Mesodermal cell (in vitro differentiated cells): ENCODE results near the gene ZFP1.

ENCODE experiments used
- H3K27ac ChIP-seq: 2 replicates; pipeline ENCODE4 v1.7.0; 2013; ENCODE audit warnings: mild to moderate bottlenecking, low read depth, low read length, moderate library complexity; ENCODE audit not compliant: severe bottlenecking
- H3K36me3 ChIP-seq: 2 replicates; pipeline ENCODE4 v1.7.1; 2013; ENCODE audit warnings: mild to moderate bottlenecking, low read length, moderate library complexity; ENCODE audit not compliant: control insufficient read depth, insufficient read depth
- H3K4me1 ChIP-seq: one replicate; pipeline ENCODE4 v1.7.1; 2013; ENCODE audit warnings: mild to moderate bottlenecking, low read length; ENCODE audit not compliant: insufficient read depth, control insufficient read depth, poor library complexity, severe bottlenecking
- H3K4me3 ChIP-seq: 2 replicates; pipeline ENCODE4 v1.7.0; 2013; ENCODE audit warnings: low read length, control low read depth, mild to moderate bottlenecking; ENCODE audit not compliant: insufficient read depth, poor library complexity, severe bottlenecking; ENCODE audit errors: extremely low read depth
- H3K9me3 ChIP-seq: 2 replicates; pipeline ENCODE4 v1.7.1; 2013; ENCODE audit warnings: mild to moderate bottlenecking, low read length, moderate library complexity; ENCODE audit not compliant: control insufficient read depth
- WGBS, 2 experiments: methylation state at CpG; one replicate each; pipeline ENCODE4 v1.1.5; 2013; ENCODE audit warnings: missing lambda C conversion rate in 2 of 2; ENCODE audit not compliant: insufficient coverage in 2 of 2; 5-methylcytosine and 5-hydroxymethylcytosine counted together

The ZFP1 gene

DNA sequence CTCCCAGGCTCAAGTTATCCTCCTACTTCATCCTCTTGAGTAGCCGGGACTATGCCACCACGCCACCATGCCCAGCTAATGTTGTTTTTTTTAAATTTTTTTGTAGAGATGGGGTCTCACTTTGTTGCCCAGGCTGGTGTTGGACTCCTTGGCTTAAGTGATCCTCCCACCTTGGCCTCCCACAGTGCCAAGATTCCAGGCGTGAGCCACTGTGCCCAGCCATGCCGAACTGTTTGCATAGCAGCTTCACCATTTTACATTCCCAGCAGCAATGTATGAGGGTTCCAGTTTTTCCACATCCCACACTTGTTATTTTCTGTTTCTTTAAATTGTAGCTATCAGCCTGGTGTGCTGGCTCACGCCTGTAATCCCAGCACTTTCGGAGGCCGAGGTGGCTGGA, 68.3 kb downstream of the ZFP1 start:
- H3K36me3 ChIP-seq = no peaks in the 10 kb centered on the region
- H3K9me3 ChIP-seq = no peaks in the 10 kb centered on the region
- WGBS, 2 experiments = 100% methylated on average over 3 of the region's 7 CpGs; no CpG with 5 or more reads in 1 of the 2 experiments
- H3K4me3 ChIP-seq = no peak overlapping the region
- H3K27ac ChIP-seq = no peak overlapping the region
- H3K4me1 ChIP-seq = no peaks in the 10 kb centered on the region

DNA sequence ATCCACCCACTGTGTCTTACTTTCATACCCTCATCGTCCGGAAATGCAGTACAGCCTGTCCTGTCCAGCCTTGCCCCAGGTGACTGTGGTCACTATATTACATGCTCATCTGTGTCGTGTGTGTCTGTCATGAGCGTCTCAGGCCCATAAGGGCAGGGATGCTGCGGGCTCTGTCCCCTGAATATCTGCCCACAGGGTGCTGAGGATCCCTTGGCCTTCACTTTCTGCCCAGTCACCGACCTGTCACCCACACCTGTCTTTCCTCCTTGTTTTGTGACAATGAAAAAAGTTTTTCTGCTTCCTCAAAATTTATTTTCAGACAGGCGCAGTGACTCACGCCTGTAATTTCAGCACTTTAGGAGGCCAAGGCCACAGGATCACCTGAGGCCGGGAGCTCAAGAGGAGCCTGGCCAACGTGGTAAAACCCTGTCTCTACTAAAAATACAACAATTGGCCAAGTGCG, 69.1 kb downstream of the ZFP1 start:
- no peak overlapping the region for H3K27ac ChIP-seq
- 88 to 96% methylated on average over 11 of the region's 11 CpGs for WGBS, 2 experiments
- H3K9me3 ChIP-seq = no peaks in the 10 kb centered on the region
- no peaks in the 10 kb centered on the region for H3K36me3 ChIP-seq
- H3K4me1 ChIP-seq = no peaks in the 10 kb centered on the region
- no peak overlapping the region for H3K4me3 ChIP-seq

DNA sequence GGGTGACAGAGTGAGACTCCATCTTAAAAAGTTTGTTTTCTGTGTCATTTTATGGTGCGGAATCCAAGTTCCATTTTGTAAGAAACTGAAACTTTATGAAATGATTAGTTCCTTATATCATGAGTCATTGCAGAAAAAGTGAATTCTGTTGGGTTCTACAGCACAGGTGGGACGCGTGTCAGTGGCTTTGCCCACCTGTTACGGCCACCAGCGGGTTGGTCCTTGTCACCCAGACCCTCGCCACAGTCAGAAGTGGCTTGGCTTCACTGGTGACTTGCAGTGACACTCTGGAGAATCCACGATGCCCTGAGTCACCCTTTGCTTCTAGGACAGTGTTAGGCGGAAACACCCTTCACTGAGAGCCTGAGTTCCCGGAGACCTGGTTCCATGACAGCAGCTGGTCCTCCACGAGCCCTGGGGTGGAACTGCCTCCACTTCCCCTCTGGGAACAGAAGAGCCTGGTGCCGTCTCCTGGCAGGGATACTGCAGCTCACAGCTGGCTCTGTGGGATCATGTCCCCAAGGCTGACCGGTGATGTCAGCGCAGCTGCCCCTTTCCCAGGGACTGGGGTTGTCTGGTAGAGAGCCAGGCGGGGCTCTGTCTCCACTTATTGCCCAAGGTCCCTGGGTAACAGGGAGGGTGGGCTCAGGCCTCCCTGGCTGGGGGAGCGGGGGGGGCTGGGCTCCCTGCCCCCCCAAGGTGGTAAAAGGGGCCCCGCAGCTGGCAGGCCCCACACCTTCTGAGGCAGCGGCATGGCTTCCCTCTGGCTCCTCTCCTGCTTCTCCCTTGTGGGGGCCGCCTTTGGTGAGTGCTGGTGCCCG, 70.1 kb downstream of the ZFP1 start, which contains the start of gene CTRB1:
TSS of gene CTRB1 (plus strand) at position 733 of the 821 bp plus-strand sequence. CDS start at position 753, 20 bp downstream.
- H3K27ac ChIP-seq = no peak within 1 kb of the TSS
- H3K4me3 ChIP-seq = no peak within 1 kb of the TSS
- whole genome bisulfite sequencing, 2 experiments = 82 to 86% methylated on average over 13 to 18 of the region's 19 CpGs

DNA sequence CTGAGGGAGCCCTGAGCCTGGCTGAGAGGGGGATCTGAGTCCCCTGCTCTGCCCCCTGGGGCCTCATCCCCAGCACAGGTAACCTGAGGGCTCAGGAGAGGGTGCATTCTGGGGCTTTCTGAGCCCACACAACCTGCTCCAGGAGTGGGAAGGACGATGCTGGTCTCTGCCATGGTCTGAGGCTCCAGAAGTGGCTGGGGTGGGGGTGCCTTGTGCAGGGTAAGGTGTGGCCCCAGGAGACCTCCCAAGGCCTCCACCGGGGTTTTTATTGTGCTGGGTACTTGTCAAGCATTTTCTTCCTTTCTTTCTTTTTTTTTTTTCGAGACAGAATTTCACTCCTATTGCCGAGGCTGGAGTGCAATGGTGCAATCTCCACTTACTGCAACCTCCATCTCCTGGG, 70.8 kb downstream of the ZFP1 start:
- Histone ChIP-seq H3K9me3 (no peaks in the 10 kb centered on the region), H3K36me3 (no peaks in the 10 kb centered on the region), H3K4me3 (no peak overlapping the region), H3K27ac (no peak overlapping the region), H3K4me1 (no peaks in the 10 kb centered on the region)
- 81 to 82% methylated on average over 4 of the region's 4 CpGs for WGBS, 2 experiments

More for the DNA sequence above, 70.1 kb downstream of the ZFP1 start, which contains the start of gene CTRB1:
- no peaks in the 10 kb centered on the region for H3K4me1 ChIP-seq
- H3K9me3 ChIP-seq = no peaks in the 10 kb centered on the region
- H3K36me3 ChIP-seq = no peaks in the 10 kb centered on the region

DNA sequence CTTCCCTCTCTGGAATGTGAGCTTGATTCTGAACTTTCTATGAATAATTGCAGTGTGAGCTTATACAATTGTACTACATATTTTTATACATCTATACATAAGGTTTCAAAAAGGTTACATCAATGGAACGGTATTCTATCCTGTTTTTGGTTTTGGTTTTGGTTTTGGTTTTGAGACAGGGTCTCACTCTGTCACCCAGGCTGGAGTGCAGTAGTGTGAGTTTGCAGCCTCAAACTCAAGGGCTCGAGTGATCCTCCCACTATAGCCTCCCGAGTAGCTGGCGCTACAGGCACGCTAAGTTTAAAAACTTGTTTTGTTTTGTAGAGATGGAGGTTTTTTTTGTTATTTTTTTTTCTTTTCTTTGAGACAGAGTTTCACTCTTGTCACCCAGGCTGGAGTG, 71.5 kb downstream of the ZFP1 start:
- Histone ChIP-seq H3K9me3 (no peaks in the 10 kb centered on the region), H3K4me1 (no peaks in the 10 kb centered on the region), H3K36me3 (no peaks in the 10 kb centered on the region), H3K4me3 (no peak overlapping the region), H3K27ac (no peak overlapping the region)
- 93 to 97% methylated on average over 2 to 5 of the region's 5 CpGs for WGBS, 2 experiments
